AG10803 (cell line): ENCODE results near the gene FKBP1A.
A peak's percentile ranks its signal among the peaks of the same experiment; 100 is the strongest.

Experiments
- DNase-seq: peaks from one replicate; pipeline ENCODE4 v3.0.0; 2010; ENCODE audit warnings: low read depth
- H3K4me3 ChIP-seq: 2 replicates; pipeline ENCODE4 v1.5.1; 2011; ENCODE audit warnings: mild to moderate bottlenecking, low read length, control low read depth
- TF ChIP-seq, protein P1 (sequence below): conservative IDR thresholded peaks from 2 replicates; pipeline ENCODE4 v1.5.1; 2011; ENCODE audit warnings: mild to moderate bottlenecking, low read length, control low read depth, inconsistent platforms

Gene FKBP1A

DNA sequence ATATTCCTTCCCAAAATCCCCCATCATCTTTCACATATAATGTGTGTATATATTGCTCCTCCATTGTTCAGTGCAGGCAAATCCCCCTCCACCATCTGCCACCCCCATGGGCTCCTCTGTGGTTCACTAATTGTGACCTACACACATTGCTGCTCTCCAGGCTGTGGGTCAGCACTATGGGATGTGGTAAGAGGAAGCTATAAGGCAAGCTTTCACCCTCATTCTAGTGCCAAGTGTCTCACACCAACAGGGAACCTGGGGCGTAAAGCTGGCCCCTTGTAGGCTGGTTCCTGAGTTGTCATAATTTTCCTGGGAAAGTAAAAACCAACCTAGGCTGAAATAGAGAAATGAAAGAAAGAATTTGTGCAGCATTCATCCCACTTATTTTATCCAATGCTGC is 16.8 kb downstream of the FKBP1A start:
- DNase-seq = no peak
- TF ChIP-seq, protein P1, sequence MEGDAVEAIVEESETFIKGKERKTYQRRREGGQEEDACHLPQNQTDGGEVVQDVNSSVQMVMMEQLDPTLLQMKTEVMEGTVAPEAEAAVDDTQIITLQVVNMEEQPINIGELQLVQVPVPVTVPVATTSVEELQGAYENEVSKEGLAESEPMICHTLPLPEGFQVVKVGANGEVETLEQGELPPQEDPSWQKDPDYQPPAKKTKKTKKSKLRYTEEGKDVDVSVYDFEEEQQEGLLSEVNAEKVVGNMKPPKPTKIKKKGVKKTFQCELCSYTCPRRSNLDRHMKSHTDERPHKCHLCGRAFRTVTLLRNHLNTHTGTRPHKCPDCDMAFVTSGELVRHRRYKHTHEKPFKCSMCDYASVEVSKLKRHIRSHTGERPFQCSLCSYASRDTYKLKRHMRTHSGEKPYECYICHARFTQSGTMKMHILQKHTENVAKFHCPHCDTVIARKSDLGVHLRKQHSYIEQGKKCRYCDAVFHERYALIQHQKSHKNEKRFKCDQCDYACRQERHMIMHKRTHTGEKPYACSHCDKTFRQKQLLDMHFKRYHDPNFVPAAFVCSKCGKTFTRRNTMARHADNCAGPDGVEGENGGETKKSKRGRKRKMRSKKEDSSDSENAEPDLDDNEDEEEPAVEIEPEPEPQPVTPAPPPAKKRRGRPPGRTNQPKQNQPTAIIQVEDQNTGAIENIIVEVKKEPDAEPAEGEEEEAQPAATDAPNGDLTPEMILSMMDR = no peak
- no peak overlapping the region for H3K4me3 ChIP-seq

DNA sequence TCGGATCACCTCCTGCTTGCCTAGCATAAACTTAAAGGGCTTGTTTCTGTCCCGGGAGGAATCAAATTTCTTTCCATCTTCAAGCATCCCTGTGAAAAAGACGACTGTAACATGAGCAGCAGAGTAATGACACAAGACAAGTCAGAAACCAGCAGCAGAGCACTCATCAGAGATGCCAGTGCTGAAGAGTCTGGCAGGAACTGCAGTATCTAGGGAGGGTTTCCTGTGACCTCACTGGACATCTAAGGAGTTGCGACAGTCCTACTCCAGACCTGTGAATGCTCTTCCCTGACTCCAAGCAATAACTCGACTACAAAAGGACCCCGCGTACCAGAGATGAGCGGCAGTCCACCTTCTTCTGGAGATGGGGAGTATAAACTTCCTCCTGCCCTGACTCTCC is 17.3 kb downstream of the FKBP1A start:
- TF ChIP-seq, protein P1 = no peak
- peak; percentile 73 for DNase-seq
- no peak overlapping the region for H3K4me3 ChIP-seq

DNA sequence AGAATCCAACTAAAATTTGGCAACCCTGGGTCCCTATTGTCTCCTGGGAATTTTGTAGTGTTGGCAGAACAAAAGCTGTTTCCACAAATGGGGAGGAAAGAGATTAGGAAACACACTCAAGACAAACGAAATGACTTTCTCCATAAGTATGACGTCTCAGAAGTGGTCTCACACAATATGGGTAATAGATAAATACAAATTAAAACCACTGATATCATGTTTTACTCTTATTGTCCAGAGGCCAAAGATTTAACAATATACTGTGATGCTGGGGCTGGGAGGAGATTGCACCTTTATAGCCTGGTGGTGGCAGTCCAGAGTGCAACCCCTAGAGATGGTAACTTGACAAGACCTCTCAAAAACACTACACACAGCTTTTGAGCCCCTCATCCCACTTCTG is 18.6 kb downstream of the FKBP1A start:
- H3K4me3 ChIP-seq = no peak overlapping the region
- TF ChIP-seq, protein P1 = no peak
- DNase-seq = no peak

DNA sequence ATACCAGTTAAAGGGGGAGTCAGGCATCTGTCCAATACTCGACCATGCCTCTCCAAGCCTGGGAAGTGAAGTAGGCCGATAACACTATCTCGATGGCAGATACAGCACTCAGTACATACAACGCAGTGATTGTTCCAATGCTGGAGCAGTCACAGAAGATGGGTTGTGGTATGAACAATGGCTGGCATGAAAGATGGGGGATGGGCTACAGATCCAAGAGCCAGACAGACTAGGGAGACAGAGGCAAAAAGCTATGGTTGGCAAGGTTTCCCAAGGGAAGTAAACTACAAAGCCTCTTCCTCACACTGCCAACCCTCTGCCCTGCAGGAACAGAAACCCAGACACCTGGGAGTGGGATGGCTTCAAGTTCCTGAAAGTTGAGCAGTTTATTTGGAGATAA is 19.2 kb downstream of the FKBP1A start:
- no peak overlapping the region for H3K4me3 ChIP-seq
- TF ChIP-seq, protein P1 = no peak
- DNase-seq = no peak

DNA sequence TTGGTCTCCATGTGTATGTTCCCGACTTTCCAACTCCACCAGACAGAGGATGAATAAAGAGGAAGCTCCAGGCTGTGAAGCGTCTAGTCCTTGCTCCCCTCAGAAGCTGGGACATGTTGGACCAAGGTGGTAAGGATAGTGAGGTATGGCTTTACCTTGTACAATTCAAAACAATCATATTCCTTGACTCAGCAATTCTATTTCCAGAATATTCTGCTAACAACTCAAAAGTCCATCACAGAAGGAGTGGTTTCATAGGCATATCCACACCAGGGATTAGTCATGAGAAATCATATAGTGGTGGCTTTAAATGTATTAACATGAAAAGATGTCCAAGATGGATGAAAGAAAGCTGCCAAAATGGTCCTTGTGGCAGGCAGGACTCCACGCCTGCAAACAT is 19.8 kb downstream of the FKBP1A start:
- no peak for DNase-seq
- no peak overlapping the region for H3K4me3 ChIP-seq

DNA sequence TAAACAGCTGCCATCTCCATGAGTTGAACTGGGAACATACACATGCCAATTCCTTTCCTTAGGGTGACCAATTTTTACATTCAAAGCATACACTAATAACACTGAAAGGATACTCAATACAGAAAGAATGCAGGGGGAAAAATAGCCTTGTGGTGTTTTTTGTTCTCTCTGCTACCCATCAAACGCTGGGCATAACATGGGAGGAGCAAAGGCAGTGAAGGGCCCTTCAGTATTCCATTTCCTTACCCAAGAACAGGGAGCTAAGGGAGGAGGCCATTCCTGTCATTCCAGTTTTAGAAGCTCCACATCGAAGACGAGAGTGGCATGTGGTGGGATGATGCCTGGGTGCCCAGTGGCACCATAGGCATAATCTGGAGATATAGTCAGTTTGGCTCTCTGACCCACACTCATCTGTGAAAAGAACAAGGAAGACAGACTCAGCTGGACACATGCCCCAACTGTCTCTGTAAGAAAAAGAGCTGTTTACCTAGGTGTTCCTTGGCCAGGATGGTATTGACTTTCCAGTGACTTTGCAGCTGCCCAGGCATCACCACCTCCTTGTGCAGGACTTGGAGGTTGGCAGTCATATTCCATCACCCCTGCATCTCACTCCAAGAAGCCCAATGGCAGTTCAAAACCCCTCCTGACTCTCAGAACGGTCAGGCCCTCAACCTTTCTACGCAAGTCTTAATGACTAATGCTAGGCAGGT is 20.9 kb downstream of the FKBP1A start:
- no peak for DNase-seq
- no peak overlapping the region for H3K4me3 ChIP-seq
- TF ChIP-seq, protein P1 = no peak

More for the DNA sequence above, 19.8 kb downstream of the FKBP1A start:
- TF ChIP-seq, protein P1 = no peak

DNA sequence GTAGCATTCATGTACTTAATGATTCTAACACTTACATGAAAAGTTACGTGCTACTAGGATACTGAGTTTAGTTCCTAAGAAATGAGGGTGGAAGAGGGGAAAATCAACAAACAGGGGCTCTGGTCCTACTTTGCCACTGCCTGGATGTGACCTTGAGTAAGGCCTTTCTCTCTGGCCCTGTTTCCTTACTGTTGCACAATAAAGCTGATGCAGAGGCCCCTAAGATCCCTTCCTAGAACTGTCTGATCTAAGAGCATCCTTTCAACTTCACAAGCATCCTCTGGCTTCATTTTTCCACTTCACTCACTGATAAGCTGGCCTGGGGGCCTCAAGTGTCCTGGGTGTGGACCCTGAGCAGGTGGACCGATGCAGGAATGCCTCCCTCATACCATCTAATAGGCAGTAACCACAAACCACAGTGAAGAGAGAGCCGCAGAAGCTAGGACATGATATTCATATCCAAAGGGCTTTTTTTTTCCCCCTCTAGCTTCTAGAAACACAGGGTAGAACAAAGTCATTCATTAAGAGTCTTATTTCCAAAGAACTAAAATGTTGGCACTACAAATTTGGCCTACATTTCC is 21.6 kb downstream of the FKBP1A start:
- TF ChIP-seq, protein P1 = no peak
- H3K4me3 ChIP-seq = no peak overlapping the region
- no peak for DNase-seq
